ENCODE measurements around the gene PRR23B.
"Not testable (repeated sequence)": the region's sequence is repeated elsewhere in the genome, so short reads cannot be mapped to it uniquely, and the experiment has no call there.

Gene PRR23B

DNA sequence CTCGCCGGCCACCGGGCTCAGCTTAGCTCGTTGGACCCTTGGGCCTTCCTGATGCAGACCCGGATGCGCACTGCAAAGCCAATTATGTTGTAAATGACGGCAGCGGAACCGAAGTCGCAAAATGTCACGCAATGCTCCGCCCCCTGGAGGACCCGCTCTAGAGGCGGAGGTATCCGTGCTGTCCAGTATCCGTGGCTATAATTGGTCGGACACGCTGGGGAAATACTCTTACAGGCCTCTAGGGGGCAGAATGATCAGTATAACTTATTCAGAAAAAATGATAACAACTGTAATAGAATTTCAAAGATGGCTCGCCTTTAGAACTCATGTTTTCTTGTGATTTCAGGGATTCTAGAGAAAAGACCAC, at the start of gene PRR23B:
Gene PRR23B, minus strand, starts transcription at position 59 of the 367 bp plus-strand sequence. CDS start 265 bp downstream, outside the sequence.
- no peak for DNase-seq

DNA sequence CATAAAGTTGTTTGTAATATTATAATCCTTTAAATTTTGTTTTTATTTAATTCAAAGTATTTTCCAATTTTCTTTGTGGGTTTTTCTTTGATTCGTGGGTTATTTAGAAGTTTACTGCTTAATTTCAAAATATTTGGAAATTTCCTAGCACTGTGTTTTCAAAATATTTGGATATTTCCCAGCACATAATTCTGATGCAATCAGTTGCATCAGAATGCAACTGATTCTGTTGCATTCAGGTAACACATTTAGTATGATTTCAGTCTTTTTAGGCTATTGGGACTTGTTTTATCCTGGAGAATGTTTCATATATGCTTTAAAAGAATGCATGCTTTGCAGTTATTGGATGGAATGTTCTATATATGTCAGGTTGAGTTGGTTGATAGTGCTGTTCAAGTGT, 42.2 kb upstream of the PRR23B start:
- no peak for DNase-seq

DNA sequence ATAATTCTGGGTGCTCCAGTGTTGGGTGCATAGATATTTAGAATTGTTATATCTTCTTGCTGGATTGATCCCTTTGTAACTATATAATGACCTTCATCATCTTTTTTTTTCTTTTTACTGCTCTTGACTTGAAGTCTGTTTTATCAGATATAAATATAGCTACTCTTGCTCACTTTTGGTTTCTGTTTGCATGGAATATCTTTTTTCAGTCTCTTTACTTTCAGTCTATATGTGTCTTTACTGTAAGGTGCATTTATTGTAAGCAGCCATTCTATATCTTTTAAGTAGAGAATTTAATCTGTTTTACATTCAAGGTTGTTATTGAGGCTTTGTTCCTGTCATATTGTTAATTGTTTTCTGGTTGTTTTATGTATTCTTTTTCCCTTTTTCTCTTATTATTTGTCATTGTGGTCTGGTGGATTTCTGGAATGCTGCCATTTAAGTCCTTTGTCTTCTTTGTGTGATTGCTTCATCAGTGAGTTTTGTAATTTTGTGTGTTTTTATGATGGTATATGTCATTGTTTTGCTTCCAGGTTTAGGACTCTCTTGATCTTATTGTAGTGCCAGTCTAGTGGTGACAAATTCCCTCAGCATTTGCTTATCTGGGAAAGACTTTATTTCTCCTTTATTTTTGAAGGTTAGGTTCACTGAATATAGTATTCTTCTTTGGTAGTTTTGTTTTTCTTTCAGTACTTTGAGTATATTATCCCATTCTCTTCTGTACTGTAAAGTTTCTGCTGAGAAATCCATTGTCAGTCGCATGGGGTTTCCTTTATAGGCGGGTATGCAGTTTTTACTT, 32.3 kb upstream of the PRR23B start:
- no peak for DNase-seq

DNA sequence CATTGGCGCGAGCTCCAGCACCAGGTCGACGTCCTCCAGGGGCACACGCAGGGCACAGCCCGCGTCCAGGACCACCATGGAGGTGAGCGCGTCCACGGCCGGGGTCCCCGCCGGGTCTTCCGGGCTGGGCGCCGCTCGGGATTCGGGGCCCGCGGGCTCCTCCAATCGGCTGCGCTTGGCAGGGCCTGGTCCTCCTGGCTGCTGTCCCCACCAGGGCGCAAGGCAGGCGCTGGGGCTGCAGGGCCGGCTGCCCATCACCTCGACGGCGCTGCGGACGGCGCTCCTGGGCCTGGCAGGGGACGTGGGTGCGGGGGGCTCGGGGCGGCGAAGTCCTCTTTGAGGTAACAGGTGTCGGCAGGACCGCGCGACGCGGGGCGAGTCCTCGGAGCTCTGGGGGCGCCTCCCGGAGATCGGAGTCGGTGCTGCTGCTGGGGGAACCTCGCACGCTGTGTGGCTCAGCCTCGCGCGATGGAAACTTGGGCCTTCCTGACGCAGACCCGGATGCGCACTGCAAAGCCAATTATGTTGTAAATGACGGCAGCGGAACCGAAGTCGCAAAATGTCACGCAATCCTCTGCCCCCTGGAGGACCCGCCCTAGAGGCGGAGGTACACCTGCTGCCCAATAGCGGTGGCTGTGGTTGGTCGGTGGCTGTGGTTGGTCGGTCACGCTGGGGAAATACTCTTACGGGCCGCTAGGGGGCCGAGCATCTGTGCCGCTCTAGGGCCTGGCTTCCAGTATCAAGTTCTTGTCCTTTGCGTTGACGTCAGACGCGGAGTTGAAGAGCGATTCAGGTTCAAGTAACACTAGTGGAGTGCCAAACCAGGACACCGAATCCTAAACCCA, 23.9 kb upstream of the PRR23B start, which contains the start of gene PRR23C:
Gene PRR23C, minus strand, starts transcription at position 527 of the 845 bp plus-strand sequence. Its CDS starts 272 bp downstream, at position 255.
- no peak for DNase-seq

DNA sequence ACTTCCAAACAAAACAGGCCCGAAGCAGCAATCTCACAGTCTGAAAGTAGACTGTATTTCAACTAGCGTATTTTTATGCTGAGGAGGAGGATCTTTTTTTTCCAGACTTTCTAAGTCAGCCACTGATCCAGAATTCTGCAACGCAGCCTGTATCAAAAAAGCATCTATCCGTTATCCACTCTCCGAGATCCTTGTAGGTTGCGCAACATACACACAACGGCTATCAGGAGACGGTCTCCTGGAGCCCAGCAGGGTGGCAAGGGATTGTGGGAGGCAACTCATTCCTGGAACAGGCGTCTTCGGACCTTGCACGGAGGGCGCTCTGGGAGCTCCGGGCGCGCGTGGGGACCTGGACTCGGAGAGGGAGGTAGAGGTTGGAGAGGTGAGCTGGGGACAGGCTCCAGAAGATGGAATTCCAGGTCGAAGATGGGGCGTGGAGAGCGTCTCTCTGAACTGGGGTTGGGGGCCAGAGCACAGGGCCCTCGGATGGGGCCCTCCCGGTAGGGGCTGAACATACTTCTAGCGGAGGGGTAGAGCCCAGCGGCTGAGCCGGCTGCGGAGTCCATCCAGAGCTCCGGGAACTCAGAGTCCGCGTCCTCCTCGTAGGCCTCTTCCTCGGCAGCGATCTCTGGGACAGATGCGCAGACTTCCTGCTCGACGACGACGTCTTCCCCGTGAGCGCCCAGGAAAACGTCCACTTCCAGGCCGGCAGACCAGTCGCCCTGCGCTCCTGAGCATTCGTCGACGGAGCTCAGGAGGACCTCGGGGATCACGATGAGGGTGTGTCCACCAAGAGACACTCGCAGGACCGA, 23.0 kb upstream of the PRR23B start:
- no peak for DNase-seq

DNA sequence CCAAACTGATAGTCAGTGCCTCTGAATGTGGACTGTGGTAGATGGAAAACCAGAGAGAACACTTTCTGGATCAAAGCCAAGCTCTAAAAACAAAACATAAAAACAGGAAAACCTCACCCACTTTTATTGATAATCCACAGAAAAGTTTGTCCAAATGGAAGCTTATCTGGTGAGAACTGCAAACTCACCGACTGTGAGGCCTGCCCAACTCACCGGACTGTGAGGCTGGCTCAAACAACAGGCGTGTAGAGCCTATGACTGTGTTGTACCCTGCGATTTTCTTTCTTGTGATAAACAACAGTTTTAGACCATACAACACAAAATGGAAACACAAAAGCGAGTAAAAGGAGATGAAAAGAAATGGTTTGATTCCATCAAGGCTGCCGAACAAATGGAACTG, 16.8 kb upstream of the PRR23B start:
- no peak for DNase-seq

DNA sequence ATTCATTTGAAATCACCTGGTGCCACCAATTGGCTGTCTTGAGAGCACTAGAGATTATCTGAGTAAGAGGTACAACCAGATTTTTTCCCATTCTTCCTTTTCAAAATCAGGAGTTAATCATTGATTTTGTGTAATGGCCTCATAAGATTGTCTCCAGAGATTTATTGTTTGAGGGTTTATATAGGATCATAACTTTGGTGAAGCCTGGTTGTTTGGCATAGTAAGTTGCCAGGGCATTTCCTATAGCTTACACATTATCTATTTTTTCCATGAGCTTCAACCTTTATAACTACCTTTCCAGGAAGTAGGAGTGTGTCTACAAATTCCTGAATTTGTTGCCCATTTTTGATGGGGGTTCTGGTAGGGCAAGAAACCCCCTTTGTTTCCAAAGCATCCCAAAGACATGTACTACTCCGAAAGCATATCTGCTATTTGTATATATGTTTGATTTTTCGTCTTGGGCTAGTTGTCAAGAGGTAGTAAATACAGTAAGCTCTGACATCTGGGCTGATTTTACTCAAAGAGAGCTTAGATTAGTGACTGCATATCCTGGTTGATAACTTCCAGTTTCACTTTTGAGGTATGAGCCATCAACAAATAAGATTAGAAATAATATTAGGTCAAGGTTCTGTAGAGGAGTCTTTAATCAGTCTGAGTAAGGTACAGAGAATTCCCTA, 11.7 kb upstream of the PRR23B start:
- DNase-seq = no peak

DNA sequence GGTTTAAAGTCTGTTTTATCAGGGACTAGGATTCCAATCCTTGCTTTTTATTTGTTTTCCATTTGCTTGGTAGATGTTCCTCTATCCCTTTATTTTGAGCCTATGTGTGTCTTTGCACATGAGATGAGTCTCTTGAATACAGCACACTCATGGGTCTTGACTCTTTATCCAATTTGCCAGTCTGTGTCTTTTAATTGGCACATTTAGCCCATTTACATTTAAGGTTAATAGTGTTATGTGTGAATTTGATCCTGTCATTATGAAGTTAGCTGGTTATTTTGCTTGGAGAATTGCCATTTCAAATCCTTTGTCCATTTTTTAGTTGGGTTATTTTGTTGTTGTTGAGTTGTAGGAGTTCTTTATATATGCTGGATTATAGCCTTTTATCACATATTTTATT, 9.8 kb upstream of the PRR23B start:
- not testable (repeated sequence) for DNase-seq

DNA sequence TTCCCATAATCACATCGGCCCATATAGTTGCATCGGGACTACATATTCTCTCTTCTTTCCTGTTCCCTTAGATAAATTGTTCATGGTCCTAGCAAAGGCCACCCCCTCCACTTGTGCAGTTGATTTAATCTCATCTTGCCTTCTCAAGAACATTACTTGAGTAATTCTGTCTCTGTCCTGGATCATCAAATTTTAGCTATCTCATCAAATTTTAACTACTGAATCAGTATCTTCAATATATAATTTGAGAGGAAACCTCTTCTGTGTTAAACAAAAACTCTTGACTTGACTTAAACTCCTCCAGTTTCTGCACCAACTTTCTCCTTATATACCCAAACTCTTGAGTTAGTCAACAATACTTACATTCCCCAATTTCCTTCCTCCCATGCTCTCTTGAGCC, 4.2 kb upstream of the PRR23B start:
- no peak for DNase-seq

DNA sequence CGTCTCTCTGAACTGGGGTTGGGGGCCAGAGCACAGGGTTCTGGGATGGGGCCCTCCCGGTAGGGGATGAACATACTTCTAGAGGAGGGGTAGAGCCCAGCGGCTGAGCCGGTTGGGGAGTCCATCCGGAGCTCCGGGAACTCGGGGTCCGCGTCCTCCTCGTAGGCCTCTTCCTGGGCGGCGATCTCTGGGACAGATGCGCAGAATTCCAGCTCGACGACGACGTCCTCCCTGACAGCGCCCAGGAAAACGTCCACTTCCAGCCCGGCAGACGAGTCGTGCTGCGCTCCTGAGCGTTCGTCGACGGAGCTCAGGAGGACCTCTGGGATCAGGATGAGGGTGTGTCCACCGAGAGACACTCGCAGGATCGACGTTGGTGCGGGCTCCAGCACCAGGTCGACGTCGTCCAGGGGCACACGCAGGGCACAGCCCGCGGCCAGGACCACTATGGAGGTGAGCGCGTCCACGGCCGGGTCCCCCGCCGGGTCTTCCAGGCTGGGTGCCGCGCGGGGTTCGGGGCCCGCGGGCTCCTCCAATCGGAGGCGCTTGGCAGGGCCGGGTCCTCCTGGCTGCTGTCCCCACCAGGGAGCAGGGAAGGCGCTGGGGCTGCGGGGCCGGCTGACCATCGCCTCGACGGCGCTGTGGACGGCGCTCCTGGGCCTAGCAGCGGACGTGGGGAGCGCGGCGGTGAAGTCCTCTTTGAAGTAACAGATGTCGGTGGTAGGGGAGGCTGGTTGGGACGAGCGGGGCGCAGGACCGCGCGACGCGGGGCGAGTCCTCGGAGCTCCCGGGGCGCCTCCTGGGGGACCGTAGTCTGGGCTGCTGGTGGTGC, 474 bp downstream of the PRR23B start:
- DNase-seq = no peak

DNA sequence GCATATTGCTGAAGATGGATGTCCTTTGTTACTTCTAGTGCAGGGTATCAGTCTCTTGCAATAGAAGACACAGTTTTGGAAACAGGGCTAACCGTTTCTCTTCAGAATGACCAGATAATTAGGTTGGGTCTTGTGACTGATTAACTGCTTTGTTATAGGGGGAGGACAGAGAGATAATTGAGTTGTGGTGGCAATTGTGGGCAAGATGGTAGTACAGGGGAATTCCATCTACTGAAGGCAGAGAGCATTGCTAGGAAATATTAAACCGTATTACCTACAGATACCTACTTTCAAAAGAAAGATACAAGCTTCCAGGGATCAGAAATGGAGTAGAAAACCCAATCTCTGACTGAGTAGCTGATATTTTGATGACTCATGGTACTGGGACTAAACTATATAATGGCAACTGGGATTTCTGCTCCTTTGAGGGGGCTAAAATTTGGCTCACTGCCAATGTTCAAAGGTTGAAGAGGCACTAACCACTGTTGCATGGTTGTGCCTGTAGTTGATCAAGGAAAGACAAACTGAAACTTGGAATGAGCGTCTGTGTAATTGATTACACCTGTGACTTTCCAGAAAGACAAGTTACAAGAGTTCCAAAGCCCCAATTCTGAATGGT, 4.2 kb downstream of the PRR23B start:
- no peak for DNase-seq

DNA sequence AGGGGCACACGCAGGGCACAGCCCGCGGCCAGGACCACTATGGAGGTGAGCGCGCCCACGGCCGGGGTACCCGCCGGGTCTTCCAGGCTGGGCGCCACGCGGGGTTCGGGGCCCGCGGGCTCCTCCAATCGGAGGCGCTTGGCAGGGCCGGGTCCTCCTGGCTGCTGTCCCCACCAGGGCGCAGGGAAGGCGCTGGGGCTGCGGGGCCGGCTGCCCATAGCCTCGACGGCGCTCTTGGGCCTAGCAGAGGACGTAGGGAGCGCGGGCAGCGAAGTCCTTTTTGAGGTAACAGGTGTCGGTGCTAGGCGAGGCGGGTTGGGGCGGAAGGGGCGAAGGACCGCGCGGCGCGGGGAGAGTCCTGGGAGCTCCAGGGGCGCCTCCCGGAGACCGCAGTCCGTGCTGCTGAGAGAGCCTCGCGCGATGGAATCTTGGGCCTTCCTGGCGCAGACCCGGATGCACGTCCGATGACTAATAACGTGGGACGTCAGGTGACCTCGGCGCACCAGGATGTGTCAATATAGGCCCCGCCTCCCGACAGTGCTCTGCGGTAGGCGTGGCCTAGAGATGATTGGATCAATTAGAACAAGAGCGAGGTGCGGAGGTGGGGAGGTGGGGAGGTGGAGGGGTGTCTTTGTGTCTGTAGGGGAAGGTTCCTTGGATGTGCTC, 14.5 kb downstream of the PRR23B start, which contains the start of gene PRR23A:
Gene PRR23A, minus strand, starts transcription at position 218 of the 666 bp plus-strand sequence. Its CDS starts 0 bp downstream, at position 218.
- DNase-seq = no peak

DNA sequence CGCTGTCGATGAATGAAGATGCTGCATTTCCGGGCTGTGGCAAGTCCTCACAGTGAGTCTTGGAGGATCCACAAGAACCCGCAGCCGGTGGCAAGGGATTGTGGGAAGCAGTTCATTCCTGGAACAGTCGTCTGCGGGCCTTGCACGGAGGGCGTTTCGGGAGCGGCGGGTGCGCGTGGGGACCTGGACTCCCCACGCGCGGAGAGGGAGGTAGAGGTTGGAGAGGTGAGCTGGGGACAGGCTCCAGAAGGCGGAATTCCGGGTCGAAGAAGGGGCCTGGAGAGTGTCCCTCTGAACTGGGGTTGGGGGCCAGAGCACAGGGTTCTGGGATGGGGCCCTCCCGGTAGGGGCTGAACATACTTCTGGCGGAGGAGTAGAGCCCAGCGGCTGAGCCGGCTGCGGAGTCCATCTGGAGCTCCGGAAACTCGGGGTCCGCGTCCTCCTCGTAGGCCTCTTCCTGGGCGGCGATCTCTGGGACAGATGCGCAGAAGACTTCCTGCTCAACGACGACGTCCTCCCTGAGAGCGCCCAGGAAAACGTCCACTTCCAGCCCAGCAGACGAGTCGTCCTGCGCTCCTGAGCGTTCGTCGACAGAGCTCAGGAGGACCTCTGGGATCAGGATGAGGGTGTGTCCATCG, 15.3 kb downstream of the PRR23B start:
- DNase-seq = no peak

DNA sequence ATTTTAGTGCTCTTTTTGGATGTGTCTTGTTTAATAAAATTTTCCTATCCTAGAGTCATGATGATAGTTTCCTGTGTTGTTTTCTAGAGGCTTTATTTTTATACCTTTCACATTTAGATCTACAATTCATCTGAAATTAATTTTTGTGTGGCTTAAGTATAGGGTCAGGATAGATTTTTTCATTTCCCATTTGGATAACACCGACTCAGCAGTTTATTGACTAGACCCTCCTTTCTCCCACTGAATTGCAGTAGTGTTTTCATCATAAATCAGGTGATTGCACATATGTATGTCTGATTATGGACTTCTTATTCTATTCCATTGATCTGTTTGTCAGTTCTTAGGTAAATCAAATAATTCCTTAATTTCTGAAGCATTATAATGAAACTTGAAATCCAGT, 25.0 kb downstream of the PRR23B start:
- no peak for DNase-seq

DNA sequence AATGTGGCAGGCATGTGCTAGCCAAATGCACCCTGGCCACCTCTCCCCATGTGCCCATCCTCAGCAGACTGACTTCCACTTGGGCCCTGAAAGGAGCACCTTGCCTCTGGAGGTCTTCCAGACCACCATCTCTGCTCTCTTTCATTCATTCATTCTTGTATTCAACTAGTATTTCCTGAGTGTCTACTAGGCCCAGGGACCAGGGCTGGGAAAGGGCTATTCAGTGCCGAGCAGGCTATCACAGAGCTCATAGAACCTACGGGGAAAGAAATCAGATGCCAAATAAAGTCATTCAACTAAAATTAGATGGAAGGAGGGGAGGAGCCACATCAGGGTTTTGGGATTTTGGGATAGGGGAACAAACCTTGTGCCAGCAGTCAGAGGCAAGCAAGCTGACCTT, 33.5 kb downstream of the PRR23B start:
- no peak for DNase-seq

DNA sequence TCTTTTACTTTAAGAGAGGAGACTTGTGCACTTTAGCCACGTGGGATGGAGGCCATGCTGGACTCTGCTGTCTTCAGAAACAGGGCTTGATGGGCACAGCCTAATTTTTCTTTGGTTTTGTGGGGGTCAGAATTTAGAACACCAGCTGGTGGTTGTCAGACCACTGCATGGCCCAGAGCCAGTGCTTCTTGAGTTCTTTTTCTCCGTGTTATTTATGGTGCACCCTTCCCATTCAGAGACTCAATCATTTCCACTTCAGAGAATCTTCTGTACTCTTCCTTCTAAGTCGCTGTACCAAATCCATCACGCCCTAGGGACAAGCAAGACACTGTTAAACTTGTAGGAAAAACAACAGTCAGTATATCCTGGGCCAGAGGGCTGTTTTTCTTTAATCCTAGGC, 34.8 kb downstream of the PRR23B start:
- DNase-seq = no peak

DNA sequence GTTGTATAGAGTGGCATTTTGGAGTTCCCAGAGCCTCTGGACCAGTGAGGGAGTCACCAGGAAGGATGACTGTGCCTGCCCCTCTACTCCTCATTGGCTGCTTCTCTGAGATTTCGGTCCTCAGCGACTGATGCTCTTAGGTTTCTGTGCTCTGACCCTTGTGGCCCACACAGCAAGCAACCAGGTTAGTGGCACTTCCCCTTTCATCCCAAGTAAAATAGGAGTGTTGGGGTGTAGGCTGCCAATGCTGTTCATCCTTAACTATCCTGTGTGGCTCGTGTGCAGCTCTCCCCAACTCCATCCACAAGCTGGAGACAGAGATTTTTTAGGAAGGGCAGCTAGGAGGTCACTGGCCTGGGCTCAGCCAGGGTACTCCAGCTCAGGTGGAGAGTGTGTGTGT, 35.9 kb downstream of the PRR23B start:
- no peak for DNase-seq

DNA sequence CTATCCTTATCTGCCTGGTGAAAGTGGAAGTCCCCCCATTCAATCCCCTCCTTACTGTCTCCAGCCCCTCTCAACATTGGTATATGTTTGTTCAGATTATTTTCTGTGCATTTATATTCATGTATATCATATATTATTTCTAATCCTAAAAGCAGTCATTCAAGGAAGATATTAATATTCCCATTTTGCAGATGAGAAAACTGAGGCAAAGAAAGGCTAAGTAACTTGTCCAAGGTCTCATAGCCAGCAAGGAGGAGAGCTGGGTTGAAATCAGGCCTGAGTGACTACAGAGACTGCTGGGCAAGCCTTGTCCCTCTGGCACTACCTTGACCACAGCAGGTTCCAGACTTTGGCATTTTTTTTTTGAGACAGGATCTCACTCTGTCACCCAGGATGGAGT, 44.7 kb downstream of the PRR23B start:
- DNase-seq = no peak

DNA sequence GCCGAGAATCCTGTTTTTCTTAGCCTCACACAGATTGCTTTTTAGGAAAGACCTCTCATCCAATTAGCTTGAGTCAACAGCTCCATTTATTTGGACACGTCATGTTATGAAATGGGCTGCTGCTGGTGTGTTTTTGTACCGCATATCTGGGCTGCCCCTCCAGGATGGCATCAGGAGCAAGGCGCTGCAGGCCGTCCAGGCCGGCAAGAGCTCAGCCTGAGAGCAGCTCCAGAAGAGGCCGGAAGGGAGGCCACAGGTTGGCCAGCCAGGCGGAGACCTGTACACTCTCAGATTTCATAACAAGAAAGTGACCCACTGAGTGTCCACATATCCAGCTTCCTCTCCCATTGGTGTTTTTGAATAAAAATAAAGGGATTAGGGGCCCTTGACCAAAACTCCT, 45.4 kb downstream of the PRR23B start:
- no peak for DNase-seq

DNA sequence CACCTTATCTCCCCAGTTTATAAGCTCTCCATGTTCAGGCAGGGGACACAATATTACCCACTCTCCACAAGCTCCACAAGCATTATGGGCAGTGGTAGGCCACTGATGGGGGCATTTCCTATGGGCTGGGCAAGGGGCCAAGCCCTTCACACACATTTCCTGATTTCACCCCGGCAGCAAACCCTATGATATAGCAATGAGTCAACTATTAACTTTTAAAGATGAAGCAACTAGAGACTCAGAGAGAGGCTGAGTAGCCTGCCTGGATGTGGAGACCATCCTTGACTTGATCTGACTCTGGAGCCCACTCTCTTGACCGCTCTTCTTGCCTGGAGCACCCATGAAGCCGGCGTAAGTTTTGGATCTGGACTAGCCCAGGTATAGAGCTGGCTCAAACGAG, 46.3 kb downstream of the PRR23B start:
- DNase-seq = peak; percentile 47

Measured in fibroblast of skin of right biceps (primary cell).